Osteoblast (primary cell): Measurements from ENCODE around the gene TTC7B. TPM values are rescaled to one million over a fixed set of nuclear protein-coding genes. Genes with fewer than 3 reads are reported as not detected.

ENCODE experiments used
- DNase-seq: peaks from one replicate; pipeline ENCODE4 v3.0.0; 2011; ENCODE audit warnings: low spot score, mixed read lengths; ENCODE audit not compliant: insufficient read length; ENCODE audit errors: missing footprints
- H2AFZ ChIP-seq: 2 replicates; pipeline ENCODE4 v1.6.0; 2011; ENCODE audit warnings: mild to moderate bottlenecking, low read length
- H3K27ac ChIP-seq: 2 replicates; pipeline ENCODE4 v1.5.1; 2011; ENCODE audit warnings: mild to moderate bottlenecking, low read depth, low read length, moderate library complexity
- H3K27me3 ChIP-seq: 2 replicates; pipeline ENCODE4 v1.6.0; 2012; ENCODE audit warnings: mild to moderate bottlenecking, control low read depth, inconsistent platforms, low read length, moderate library complexity; ENCODE audit not compliant: insufficient read depth
- H3K36me3 ChIP-seq: 2 replicates; pipeline ENCODE4 v1.5.1; 2011; ENCODE audit warnings: mild to moderate bottlenecking, low read length, control low read depth, moderate library complexity; ENCODE audit not compliant: insufficient read depth
- H3K4me1 ChIP-seq: 2 replicates; pipeline ENCODE4 v1.5.1; 2011; ENCODE audit warnings: mild to moderate bottlenecking, low read length, control low read depth, moderate library complexity; ENCODE audit not compliant: insufficient read depth
- H3K4me2 ChIP-seq: 2 replicates; pipeline ENCODE4 v1.6.0; 2011; ENCODE audit warnings: mild to moderate bottlenecking, low read length; ENCODE audit not compliant: insufficient read depth
- H3K4me3 ChIP-seq: fragments of 200-600 bp; sonication (generic); 3 replicates; pipeline ENCODE4 v1.5.1; 2012; ENCODE audit warnings: mild to moderate bottlenecking, low read length, inconsistent platforms; ENCODE audit not compliant: insufficient read depth
- H3K79me2 ChIP-seq: 2 replicates; pipeline ENCODE4 v1.6.0; 2012; ENCODE audit warnings: mild to moderate bottlenecking, low read length, control low read depth, inconsistent platforms; ENCODE audit not compliant: insufficient read depth
- H3K9me3 ChIP-seq: 2 replicates; pipeline ENCODE4 v1.5.1; 2011; ENCODE audit warnings: low read depth, low read length, control low read depth
- H4K20me1 ChIP-seq: 2 replicates; pipeline ENCODE4 v1.6.0; 2012; ENCODE audit warnings: mild to moderate bottlenecking, low read length, control low read depth; ENCODE audit not compliant: insufficient read depth
- total RNA-seq: library from RNA; depleted of rRNA; stranded (reverse); fragments of >200 nt; gene quantifications from 2 replicates; pipeline ENCODE4 v1.2.3, GENCODE V29; 2012
- TF ChIP-seq, protein P1 (sequence below): IDR thresholded peaks from 2 replicates; pipeline ENCODE4 v1.5.1; 2011; ENCODE audit warnings: mild to moderate bottlenecking, low read depth, low read length, moderate library complexity; ENCODE audit errors: extremely low read depth

Gene TTC7B
- total RNA-seq, 1 donor: 14.5 TPM

DNA sequence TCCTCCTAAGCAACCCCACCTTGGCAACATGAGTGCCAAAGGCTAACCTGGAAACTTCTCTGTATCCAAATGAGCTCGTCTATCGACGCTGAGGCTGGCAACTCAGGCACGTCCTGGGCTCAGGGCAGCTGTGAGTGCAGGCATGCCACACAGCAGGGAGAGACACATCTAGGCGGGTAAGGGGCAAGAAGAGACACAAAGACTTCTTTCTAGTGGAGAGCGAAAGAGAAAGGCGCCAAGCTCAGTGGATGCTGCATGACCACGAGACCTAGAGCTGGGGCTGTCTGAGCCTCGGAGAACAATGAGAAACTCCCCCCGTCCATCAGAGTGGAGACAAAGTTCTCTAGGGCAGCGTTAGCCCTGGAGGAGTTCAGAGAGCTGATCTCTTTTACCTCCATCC, 249.0 kb downstream of the TTC7B start:
- Histone ChIP-seq H3K4me1 (no peaks in the 10 kb centered on the region), H3K79me2 (no peaks in the 10 kb centered on the region), H3K36me3 (no peaks in the 10 kb centered on the region), H2AFZ (no peak overlapping the region), H3K4me2 (no peak overlapping the region), H3K9me3 (no peaks in the 10 kb centered on the region), H3K27ac (no peak overlapping the region), H3K27me3 (no peaks in the 10 kb centered on the region), H4K20me1 (peaks cover 3% of the 10 kb centered on the region), H3K4me3 (no peak overlapping the region)
- DNase-seq: no peak
- TF ChIP-seq, protein P1, sequence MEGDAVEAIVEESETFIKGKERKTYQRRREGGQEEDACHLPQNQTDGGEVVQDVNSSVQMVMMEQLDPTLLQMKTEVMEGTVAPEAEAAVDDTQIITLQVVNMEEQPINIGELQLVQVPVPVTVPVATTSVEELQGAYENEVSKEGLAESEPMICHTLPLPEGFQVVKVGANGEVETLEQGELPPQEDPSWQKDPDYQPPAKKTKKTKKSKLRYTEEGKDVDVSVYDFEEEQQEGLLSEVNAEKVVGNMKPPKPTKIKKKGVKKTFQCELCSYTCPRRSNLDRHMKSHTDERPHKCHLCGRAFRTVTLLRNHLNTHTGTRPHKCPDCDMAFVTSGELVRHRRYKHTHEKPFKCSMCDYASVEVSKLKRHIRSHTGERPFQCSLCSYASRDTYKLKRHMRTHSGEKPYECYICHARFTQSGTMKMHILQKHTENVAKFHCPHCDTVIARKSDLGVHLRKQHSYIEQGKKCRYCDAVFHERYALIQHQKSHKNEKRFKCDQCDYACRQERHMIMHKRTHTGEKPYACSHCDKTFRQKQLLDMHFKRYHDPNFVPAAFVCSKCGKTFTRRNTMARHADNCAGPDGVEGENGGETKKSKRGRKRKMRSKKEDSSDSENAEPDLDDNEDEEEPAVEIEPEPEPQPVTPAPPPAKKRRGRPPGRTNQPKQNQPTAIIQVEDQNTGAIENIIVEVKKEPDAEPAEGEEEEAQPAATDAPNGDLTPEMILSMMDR: no peak

DNA sequence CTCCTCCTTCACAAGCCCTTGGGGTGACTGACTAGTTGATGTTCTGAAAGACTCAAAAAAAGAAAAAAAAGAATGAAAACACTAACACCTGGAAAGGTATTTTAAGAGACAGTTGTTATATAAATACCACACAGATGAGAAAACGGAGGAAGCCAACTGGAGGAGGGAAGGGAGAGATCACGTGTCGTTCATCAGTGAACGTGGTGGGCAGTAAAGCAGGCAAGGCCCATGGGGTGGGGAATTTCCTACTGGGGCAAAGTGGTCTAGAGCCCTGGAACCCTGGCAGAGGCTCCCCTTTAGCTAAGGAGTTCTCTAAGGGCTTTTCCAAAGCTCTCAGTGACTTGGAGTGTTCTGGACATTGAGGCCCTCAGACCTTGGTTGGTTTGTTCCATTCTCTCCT, 249.7 kb downstream of the TTC7B start:
- no peaks in the 10 kb centered on the region for H3K79me2 ChIP-seq
- no peaks in the 10 kb centered on the region for H3K27me3 ChIP-seq
- no peak overlapping the region for H3K27ac ChIP-seq

DNA sequence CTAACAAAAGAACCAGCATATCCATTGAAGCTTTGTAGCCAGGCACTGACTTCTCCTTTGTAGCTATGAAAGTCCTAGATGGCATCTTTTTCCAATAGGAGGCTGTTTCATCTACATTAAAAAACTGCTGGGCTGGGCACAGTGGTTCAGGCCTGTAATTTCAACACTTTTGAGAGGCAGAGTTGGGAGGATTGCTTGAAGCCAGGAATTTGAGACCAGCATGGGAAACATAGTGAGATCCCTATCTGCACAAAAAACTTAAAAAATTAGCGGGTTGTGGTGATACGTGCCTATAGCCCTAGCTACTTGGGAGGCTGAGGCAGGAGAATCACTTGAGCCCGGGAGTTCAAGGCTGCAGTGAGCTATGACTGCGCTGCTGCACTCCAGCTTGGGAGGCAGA, 251.7 kb downstream of the TTC7B start:
- Histone ChIP-seq H3K27ac (no peak overlapping the region), H3K36me3 (no peaks in the 10 kb centered on the region), H4K20me1 (peaks cover under 1% of the 10 kb centered on the region), H3K4me1 (no peaks in the 10 kb centered on the region), H3K9me3 (no peaks in the 10 kb centered on the region), H3K27me3 (no peaks in the 10 kb centered on the region), H3K79me2 (no peaks in the 10 kb centered on the region), H3K4me2 (no peak overlapping the region), H3K4me3 (no peak overlapping the region), H2AFZ (no peak overlapping the region)
- DNase-seq: no peak
- TF ChIP-seq, protein P1: no peak

More for the DNA sequence above, 249.7 kb downstream of the TTC7B start:
- no peak overlapping the region for H3K4me2 ChIP-seq
- no peak overlapping the region for H2AFZ ChIP-seq
- DNase-seq: peak; percentile 79
- no peaks in the 10 kb centered on the region for H3K9me3 ChIP-seq
- no peak overlapping the region for H3K4me3 ChIP-seq
- H4K20me1 ChIP-seq: peaks cover 3% of the 10 kb centered on the region
- no peaks in the 10 kb centered on the region for H3K36me3 ChIP-seq
- H3K4me1 ChIP-seq: no peaks in the 10 kb centered on the region
- TF ChIP-seq, protein P1: no peak

DNA sequence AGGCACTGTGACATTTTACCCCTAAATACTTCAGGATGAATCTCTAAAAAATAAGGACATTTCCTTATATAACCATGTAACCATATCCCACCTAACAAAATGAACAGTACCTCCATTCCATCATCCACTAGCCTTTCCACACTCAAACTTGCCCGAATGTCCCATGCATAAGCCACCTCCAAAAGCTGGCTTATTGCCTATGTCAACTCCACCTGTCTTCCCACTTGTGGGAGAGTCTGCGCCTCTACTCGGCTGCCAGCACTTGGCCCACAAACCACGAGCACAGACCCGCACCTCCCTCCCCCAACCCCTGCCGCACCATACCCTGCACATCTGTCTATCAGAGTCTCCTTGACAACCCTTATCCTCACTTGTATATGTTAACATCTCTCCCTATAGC, 253.6 kb downstream of the TTC7B start:
- DNase-seq: no peak
- Histone ChIP-seq H2AFZ (no peak overlapping the region), H3K27me3 (no peaks in the 10 kb centered on the region), H3K4me1 (no peaks in the 10 kb centered on the region), H3K27ac (no peak overlapping the region), H3K4me3 (no peak overlapping the region), H3K4me2 (no peak overlapping the region), H3K79me2 (no peaks in the 10 kb centered on the region), H4K20me1 (no peaks in the 10 kb centered on the region), H3K9me3 (no peaks in the 10 kb centered on the region), H3K36me3 (no peaks in the 10 kb centered on the region)
- TF ChIP-seq, protein P1: no peak
